H1 (cell line): ENCODE results near the gene RAB10. TPM values are rescaled to one million over a fixed set of nuclear protein-coding genes. Genes with fewer than 3 reads are reported as not detected.

Experiments used
- BCL11A ChIP-seq, 2 experiments: IDR thresholded peaks; one replicate each; pipeline ENCODE4 v1.6.1; 2011; ENCODE audit warnings: low read depth in 2 of 2, low read length in 2 of 2, mild to moderate bottlenecking in 2 of 2
- BRCA1 ChIP-seq: IDR thresholded peaks from 2 replicates; pipeline ENCODE4 v1.6.1; 2012; ENCODE audit warnings: low read depth, low read length, improper control_type of control experiment
- CBX5 ChIP-seq: fragments of 300-800, 300-1000 bp; sonication (generic); IDR thresholded peaks from 2 replicates; pipeline ENCODE4 v1.7.1; 2016; ENCODE audit warnings: antibody characterized with exemption, low read length, low read depth
- CEBPB ChIP-seq: IDR thresholded peaks from 2 replicates; pipeline ENCODE4 v1.6.1; 2012; ENCODE audit warnings: low read depth, low read length
- CHD2 ChIP-seq: IDR thresholded peaks from 2 replicates; pipeline ENCODE4 v1.6.1; 2012; ENCODE audit warnings: low read length, improper control_type of control experiment
- EP300 ChIP-seq, 2 experiments: IDR thresholded peaks; 1 replicate in 1 of 2; 2 replicates in 1 of 2; pipeline ENCODE4 v1.6.1; 2011 to 2012; ENCODE audit warnings: low read depth in 2 of 2, low read length in 2 of 2, mild to moderate bottlenecking in 2 of 2, borderline replicate concordance in 1 of 2, inconsistent platforms in 1 of 2, moderate library complexity in 1 of 2
- GABPA ChIP-seq: IDR thresholded peaks from 2 replicates; pipeline ENCODE4 v1.6.1; 2011; ENCODE audit warnings: mild to moderate bottlenecking, low read length, moderate library complexity, borderline replicate concordance; ENCODE audit not compliant: insufficient read depth
- HDAC6 ChIP-seq: IDR thresholded peaks from one replicate; pipeline ENCODE4 v1.7.1; 2012; ENCODE audit warnings: low read depth, mild to moderate bottlenecking, inconsistent platforms, low read length, moderate library complexity
- KDM1A ChIP-seq: fragments of 200-600, 300-600 bp; sonication (generic); IDR thresholded peaks from 2 replicates; pipeline ENCODE4 v1.7.1; 2016; ENCODE audit warnings: mild to moderate bottlenecking, low read length, borderline replicate concordance
- KDM5A ChIP-seq: fragments of 200-600 bp; IDR thresholded peaks from 2 replicates; pipeline ENCODE4 v1.7.1; 2012; ENCODE audit warnings: mild to moderate bottlenecking, low read length, inconsistent platforms, mixed read lengths
- POLR2A ChIP-seq, 2 experiments: IDR thresholded peaks; 1 replicate in 1 of 2; 2 replicates in 1 of 2; pipeline ENCODE4 v1.6.1; 2011; ENCODE audit warnings: low read depth in 2 of 2, low read length in 2 of 2, mild to moderate bottlenecking in 2 of 2; ENCODE audit errors: control extremely low read depth in 1 of 2
- RNF2 ChIP-seq: fragments of 200-900, 300-1000 bp; sonication (generic); IDR thresholded peaks from 2 replicates; pipeline ENCODE4 v1.7.1; 2016; ENCODE audit warnings: borderline replicate concordance, low read depth, mild to moderate bottlenecking, antibody characterized with exemption, low read length; ENCODE audit not compliant: poor library complexity, severe bottlenecking; ENCODE audit errors: missing control alignments
- SIX5 ChIP-seq: IDR thresholded peaks from 2 replicates; pipeline ENCODE4 v1.6.1; 2011; ENCODE audit warnings: mild to moderate bottlenecking, low read depth, low read length
- SP1 ChIP-seq: IDR thresholded peaks from 2 replicates; pipeline ENCODE4 v1.6.1; 2011; ENCODE audit warnings: low read depth, low read length
- SP2 ChIP-seq: IDR thresholded peaks from 2 replicates; pipeline ENCODE4 v1.6.1; 2012; ENCODE audit warnings: mild to moderate bottlenecking, low read length, inconsistent platforms
- SP4 ChIP-seq: IDR thresholded peaks from 2 replicates; pipeline ENCODE4 v1.6.1; 2012; ENCODE audit warnings: low read length, inconsistent platforms
- TAF1 ChIP-seq: IDR thresholded peaks from 2 replicates; pipeline ENCODE4 v1.6.1; 2011; ENCODE audit warnings: mild to moderate bottlenecking, low read depth, low read length
- ZNF274 ChIP-seq: IDR thresholded peaks from 2 replicates; pipeline ENCODE4 v1.7.0; 2012; ENCODE audit warnings: low read length, borderline replicate concordance; ENCODE audit errors: extremely low read depth
- polyA plus RNA-seq, 7 experiments: library from polyadenylated mRNA; depleted of rRNA in 3 of 7; stranded (reverse) in 5 of 7; unstranded in 2 of 7; fragments of >200 nt in 5 of 7; fragments of 200-250 nt in 2 of 7; gene quantifications; 1 replicate in 5 of 7; 2 replicates in 1 of 7; 4 replicates in 1 of 7; pipeline versions ENCODE4 v1.2.1 to v1.2.3, GENCODE V29; 2011 to 2013; ENCODE audit warnings: missing spikeins in 2 of 7, mixed read lengths in 2 of 7
- total RNA-seq: library from RNA; stranded (reverse); fragmentation: NEBNext Ultra II Directional; extraction: Animal tissue kit (Norgen Biotek cat#: 25700); gene quantifications from 2 replicates; pipeline ENCODE4 v1.2.1, GENCODE V29; 2021
- TF ChIP-seq, protein P1 (sequence below): IDR thresholded peaks from 2 replicates; pipeline ENCODE4 v1.6.1; 2011; ENCODE audit warnings: low read length, improper control_type of control experiment
- TF ChIP-seq, protein P2 (sequence below): IDR thresholded peaks from 2 replicates; pipeline ENCODE4 v1.6.1; 2012; ENCODE audit warnings: low read length, inconsistent platforms
- TF ChIP-seq, protein P3 (sequence below): IDR thresholded peaks from 2 replicates; pipeline ENCODE4 v1.6.1; 2012; ENCODE audit warnings: inconsistent platforms

RAB10 gene
- total and polyA plus RNA-seq, 2 of the 8 experiments (the other 6 are each of a cell fraction or from before 2014, with no cell fraction given), result 42.6 to 136 TPM

DNA sequence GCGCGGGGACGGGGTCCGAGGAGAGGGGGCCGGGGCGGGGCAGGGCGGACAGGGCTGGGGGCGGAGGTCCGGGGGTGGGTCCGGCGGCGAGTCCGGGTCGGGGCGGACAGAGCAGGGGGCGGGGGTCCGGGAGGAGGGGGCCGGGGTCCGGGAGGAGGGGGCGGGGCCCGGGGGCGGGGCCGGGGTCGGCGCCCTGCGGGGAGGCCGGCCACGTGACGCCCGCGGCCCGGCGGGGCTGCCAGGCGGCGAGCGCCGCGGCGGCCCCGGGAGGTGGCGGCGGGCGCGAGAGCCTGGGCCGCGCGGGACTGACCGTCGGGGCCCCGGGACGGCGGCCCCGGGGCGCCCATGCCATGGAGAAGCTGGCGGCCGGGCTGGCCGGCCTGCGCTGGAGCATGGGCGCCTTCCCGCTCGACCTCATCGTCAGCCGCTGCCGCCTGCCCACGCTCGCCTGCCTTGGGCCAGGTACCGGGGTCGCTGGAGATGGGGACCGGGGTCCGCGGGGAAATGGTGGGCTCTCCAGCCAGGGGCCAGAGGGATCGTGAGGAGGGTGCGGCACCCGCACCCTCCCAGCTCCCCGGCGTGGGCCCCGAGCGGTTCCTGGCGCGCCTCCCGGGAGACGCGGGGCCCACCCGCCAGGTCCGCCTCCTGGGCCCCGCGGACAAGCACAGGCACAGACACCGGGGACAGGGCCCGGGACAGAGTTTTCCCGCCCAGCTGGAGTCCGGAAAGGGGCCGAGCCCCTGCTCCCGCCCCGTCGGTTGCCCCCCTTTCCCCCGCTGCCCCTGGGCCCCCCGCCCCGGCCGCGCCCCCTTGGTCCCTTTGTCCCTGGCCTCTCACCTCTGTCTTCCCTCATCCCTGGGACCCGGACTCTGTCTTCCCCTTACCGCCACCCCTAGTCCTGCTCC, 139.2 kb downstream of the RAB10 start, which contains the start of gene GAREM2 (continued):
- TF ChIP-seq SIX5, result no peak
- TF ChIP-seq, protein P1, sequence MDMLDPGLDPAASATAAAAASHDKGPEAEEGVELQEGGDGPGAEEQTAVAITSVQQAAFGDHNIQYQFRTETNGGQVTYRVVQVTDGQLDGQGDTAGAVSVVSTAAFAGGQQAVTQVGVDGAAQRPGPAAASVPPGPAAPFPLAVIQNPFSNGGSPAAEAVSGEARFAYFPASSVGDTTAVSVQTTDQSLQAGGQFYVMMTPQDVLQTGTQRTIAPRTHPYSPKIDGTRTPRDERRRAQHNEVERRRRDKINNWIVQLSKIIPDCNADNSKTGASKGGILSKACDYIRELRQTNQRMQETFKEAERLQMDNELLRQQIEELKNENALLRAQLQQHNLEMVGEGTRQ, result 0 out of 2 replicates have a peak, but pooled peaks have one; percentile 25
- no peak for TF ChIP-seq EP300 (IDR thresholded peaks at IDR 0.05; ENCODE audit: borderline replicate concordance in 1 of 2, low read depth in 2 of 2, low read length in 2 of 2)
- TF ChIP-seq, protein P2, sequence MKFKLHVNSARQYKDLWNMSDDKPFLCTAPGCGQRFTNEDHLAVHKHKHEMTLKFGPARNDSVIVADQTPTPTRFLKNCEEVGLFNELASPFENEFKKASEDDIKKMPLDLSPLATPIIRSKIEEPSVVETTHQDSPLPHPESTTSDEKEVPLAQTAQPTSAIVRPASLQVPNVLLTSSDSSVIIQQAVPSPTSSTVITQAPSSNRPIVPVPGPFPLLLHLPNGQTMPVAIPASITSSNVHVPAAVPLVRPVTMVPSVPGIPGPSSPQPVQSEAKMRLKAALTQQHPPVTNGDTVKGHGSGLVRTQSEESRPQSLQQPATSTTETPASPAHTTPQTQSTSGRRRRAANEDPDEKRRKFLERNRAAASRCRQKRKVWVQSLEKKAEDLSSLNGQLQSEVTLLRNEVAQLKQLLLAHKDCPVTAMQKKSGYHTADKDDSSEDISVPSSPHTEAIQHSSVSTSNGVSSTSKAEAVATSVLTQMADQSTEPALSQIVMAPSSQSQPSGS, result no peak
- TF ChIP-seq SP1, result no peak
- TF ChIP-seq ZNF274, result no peak
- TF ChIP-seq SP4, result no peak
- no peak for TF ChIP-seq TAF1
- no peak for TF ChIP-seq CEBPB
- no peak for TF ChIP-seq SP2
- TF ChIP-seq CHD2, result no peak
- TF ChIP-seq CBX5, result no peak
- no peak for TF ChIP-seq KDM5A
- TF ChIP-seq, protein P3, sequence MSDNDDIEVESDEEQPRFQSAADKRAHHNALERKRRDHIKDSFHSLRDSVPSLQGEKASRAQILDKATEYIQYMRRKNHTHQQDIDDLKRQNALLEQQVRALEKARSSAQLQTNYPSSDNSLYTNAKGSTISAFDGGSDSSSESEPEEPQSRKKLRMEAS, result no peak; the same call in 1 of the 2 replicates
- no peak for TF ChIP-seq BRCA1
- no peak for TF ChIP-seq GABPA
- TF ChIP-seq POLR2A (IDR thresholded peaks at IDR 0.05; ENCODE audit: control extremely low read depth in 1 of 2, low read depth in 2 of 2, low read length in 2 of 2), result 0 out of 3 replicates have a peak, but pooled peaks of 1 of the 2 experiments have one; percentile 24
- TF ChIP-seq BCL11A (IDR thresholded peaks at IDR 0.05; ENCODE audit: low read depth in 2 of 2, low read length in 2 of 2), result no peak
- TF ChIP-seq RNF2, result no peak
- TF ChIP-seq KDM1A, result no peak
- no peak for TF ChIP-seq HDAC6
